HL-60 (cell line): Measurements from ENCODE around the gene ARF4.

Experiments
- CTCF ChIP-seq: IDR thresholded peaks from one replicate; pipeline ENCODE4 v1.5.1; 2011; ENCODE audit warnings: low read length, control low read depth, inconsistent platforms; ENCODE audit not compliant: insufficient read depth
- GABPA ChIP-seq: IDR thresholded peaks from 2 replicates; pipeline ENCODE4 v1.6.1; 2012; ENCODE audit warnings: low read depth
- POLR2AphosphoS5 ChIP-seq: IDR thresholded peaks from 2 replicates; pipeline ENCODE4 v1.6.1; 2012; ENCODE audit warnings: low read depth
- REST ChIP-seq: IDR thresholded peaks from 2 replicates; pipeline ENCODE4 v1.6.1; 2012; ENCODE audit warnings: low read depth; ENCODE audit not compliant: insufficient replicate concordance

DNA sequence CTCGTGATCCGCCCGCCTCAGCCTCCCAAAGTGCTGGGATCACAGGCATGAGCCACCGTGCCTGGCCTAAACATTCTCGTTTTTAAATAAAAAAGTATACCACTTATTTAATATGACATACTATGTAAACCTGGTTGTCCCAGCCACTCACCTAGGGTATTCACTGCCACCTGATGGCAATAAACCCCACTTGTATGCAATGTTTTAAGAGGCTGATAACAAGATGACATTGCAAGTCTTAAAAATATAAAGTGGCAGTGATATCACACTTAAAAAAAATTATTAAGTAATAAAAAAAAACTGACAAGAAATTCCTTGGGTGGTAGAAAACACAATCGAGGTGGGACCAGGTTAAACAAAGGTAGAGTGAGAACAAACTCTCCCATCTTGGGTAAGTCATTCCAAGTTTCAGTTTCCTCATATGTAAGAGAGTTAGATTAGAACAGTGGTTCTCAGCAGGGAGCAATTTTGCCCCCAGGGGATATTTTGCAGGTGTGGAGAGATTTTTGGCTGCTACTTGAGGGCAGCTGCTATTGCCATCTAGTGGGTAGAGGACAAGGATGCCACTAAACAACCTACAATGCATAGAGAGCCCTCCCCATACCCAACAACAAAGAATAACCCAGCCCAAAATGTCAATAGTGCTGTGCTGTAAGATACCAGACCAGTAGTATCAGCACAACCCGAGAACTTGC is 14.5 kb downstream of the ARF4 start:
- TF ChIP-seq CTCF (no peak), POLR2AphosphoS5 (no peak), GABPA (no peak), REST (no peak)
